SK-N-SH (cell line): ENCODE measurements around the gene PRKCH. TPM values are rescaled to one million over a fixed set of nuclear protein-coding genes. Genes with fewer than 3 reads are reported as not detected.

ENCODE experiments used
- CTCF ChIA-PET: fragments of 300-600, 350-600 bp; formaldehyde crosslinking; extraction: SDS; loops from one replicate; lab custom pipeline; 2021; lab: Yijun Ruan, JAX
- POLR2A ChIA-PET: fragments of 350-600 bp; sonication (Branson Sonifier 250); formaldehyde crosslinking; extraction: SDS; loops from one replicate; lab custom pipeline; 2020; ENCODE audit warnings: antibody characterized with exemption, inconsistent platforms; lab: Yijun Ruan, JAX
- DNase-seq: peaks from one replicate; pipeline ENCODE4 v3.0.0; 2012
- H2AFZ ChIP-seq: fragments of 200-600 bp; sonication (generic); 2 replicates; pipeline ENCODE4 v1.8.1; 2016; ENCODE audit warnings: antibody characterized with exemption, mild to moderate bottlenecking, low read depth
- H3F3A ChIP-seq: fragments of 200-600 bp; sonication (generic); replicated peaks from 2 replicates; pipeline ENCODE3; 2016; ENCODE audit warnings: antibody characterized with exemption, mild to moderate bottlenecking; ENCODE audit not compliant: insufficient read depth
- H3K27ac ChIP-seq, 2 experiments: fragments of 200-500 bp in 1 of 2; fragments of 200-600 bp in 1 of 2; sonication (Bioruptor generic) in 1 of 2; sonication (generic), shearing (Covaris generic) in 1 of 2; 2 replicates each; pipeline versions ENCODE4 v1.5.1 to v1.6.1; 2014 to 2016; ENCODE audit warnings: low read depth in 2 of 2, inconsistent platforms in 1 of 2, low read length in 1 of 2, mild to moderate bottlenecking in 1 of 2, mixed read lengths in 1 of 2
- H3K27me3 ChIP-seq: fragments of 200-600 bp; sonication (generic), shearing (Covaris generic); 2 replicates; pipeline ENCODE4 v1.6.1; 2016; ENCODE audit warnings: mixed run types; ENCODE audit not compliant: insufficient read depth
- H3K36me3 ChIP-seq, 2 experiments: fragments of 200-500 bp in 1 of 2; fragments of 200-600 bp in 1 of 2; sonication (Bioruptor generic) in 1 of 2; sonication (generic) in 1 of 2; replicated peaks in 1 of 2; 2 replicates each; pipeline versions ENCODE3 to v1.5.1; 2014 to 2016; ENCODE audit warnings: low read length in 1 of 2, mild to moderate bottlenecking in 1 of 2; ENCODE audit not compliant: insufficient read depth in 2 of 2, control insufficient read depth in 1 of 2
- H3K4me1 ChIP-seq, 2 experiments: fragments of 200-500 bp in 1 of 2; fragments of 200-600 bp in 1 of 2; sonication (Bioruptor generic) in 1 of 2; sonication (generic), shearing (Covaris generic) in 1 of 2; 2 replicates each; pipeline versions ENCODE4 v1.5.1 to v1.6.1; 2014 to 2016; ENCODE audit warnings: low read depth in 1 of 2, low read length in 1 of 2, mixed run types in 1 of 2; ENCODE audit not compliant: insufficient read depth in 2 of 2, control insufficient read depth in 1 of 2
- H3K4me2 ChIP-seq: fragments of 200-600 bp; sonication (generic), shearing (Covaris generic); 2 replicates; pipeline ENCODE4 v1.6.1; 2017; ENCODE audit warnings: mixed run types
- H3K4me3 ChIP-seq, 2 experiments: fragments of 200-500 bp in 1 of 2; fragments of 200-600 bp in 1 of 2; sonication (Bioruptor generic) in 1 of 2; sonication (generic), shearing (Covaris generic) in 1 of 2; 2 replicates each; pipeline versions ENCODE4 v1.5.1 to v1.8.1; 2014 to 2016; ENCODE audit warnings: low read depth in 2 of 2, inconsistent platforms in 1 of 2, low read length in 1 of 2, mild to moderate bottlenecking in 1 of 2, mixed read lengths in 1 of 2, moderate library complexity in 1 of 2
- H3K79me2 ChIP-seq: fragments of 200-600 bp; sonication (generic); 2 replicates; pipeline ENCODE4 v1.8.1; 2017; ENCODE audit warnings: mild to moderate bottlenecking; ENCODE audit not compliant: insufficient read depth
- H3K9ac ChIP-seq: fragments of 200-600 bp; sonication (generic); 2 replicates; pipeline ENCODE4 v1.6.1; 2017; ENCODE audit warnings: mixed run types
- H3K9me2 ChIP-seq: fragments of 200-600 bp; sonication (generic); 2 replicates; pipeline ENCODE4 v1.6.1; 2017; ENCODE audit warnings: mixed run types
- H3K9me3 ChIP-seq: fragments of 200-600 bp; sonication (generic); 2 replicates; pipeline ENCODE4 v1.6.1; 2017; ENCODE audit warnings: mixed run types, mild to moderate bottlenecking, moderate library complexity
- H4K20me1 ChIP-seq: fragments of 200-600 bp; sonication (generic); 2 replicates; pipeline ENCODE4 v1.6.1; 2017; ENCODE audit warnings: mild to moderate bottlenecking, mixed run types; ENCODE audit not compliant: insufficient read depth
- CHD2 ChIP-seq: fragments of 150-350 bp; IDR thresholded peaks from 2 replicates; pipeline ENCODE4 v1.6.1; 2018; ENCODE audit warnings: low read length; ENCODE audit not compliant: partially characterized antibody
- CTCF ChIP-seq: fragments of 200-600 bp; sonication (generic); IDR thresholded peaks from 2 replicates; pipeline ENCODE4 v1.6.1; 2017; ENCODE audit warnings: antibody characterized with exemption, mild to moderate bottlenecking, moderate library complexity
- EP300 ChIP-seq, 2 experiments: IDR thresholded peaks; 2 replicates each; pipeline versions ENCODE4 v1.4.0 to v1.6.1; 2012; ENCODE audit warnings: borderline replicate concordance in 1 of 2, low read depth in 1 of 2, low read length in 1 of 2
- EZH2phosphoT487 ChIP-seq: fragments of 200-600 bp; sonication (generic); IDR thresholded peaks from 2 replicates; pipeline ENCODE4 v1.6.1; 2017; ENCODE audit warnings: low read depth, mixed run types, mild to moderate bottlenecking, antibody characterized with exemption, moderate library complexity, borderline replicate concordance
- FOSL2 ChIP-seq: IDR thresholded peaks from 2 replicates; pipeline ENCODE4 v1.4.0; 2012; ENCODE audit warnings: low read depth, mild to moderate bottlenecking, moderate library complexity, borderline replicate concordance
- FOXJ3 ChIP-seq: sonication (generic); formaldehyde crosslinking; IDR thresholded peaks from 2 replicates; pipeline ENCODE4 v1.5.1; 2020; ENCODE audit warnings: mild to moderate bottlenecking, missing genetic modification reagents
- FOXM1 ChIP-seq: IDR thresholded peaks from 2 replicates; pipeline ENCODE4 v1.4.0; 2012; ENCODE audit warnings: low read depth, mild to moderate bottlenecking
- GABPA ChIP-seq: IDR thresholded peaks from 2 replicates; pipeline ENCODE4 v1.4.0; 2012; ENCODE audit warnings: low read depth, mild to moderate bottlenecking
- IRF3 ChIP-seq: fragments of 150-350 bp; IDR thresholded peaks from 2 replicates; pipeline ENCODE4 v1.6.1; 2016; ENCODE audit warnings: mild to moderate bottlenecking, low read depth, low read length
- JUND ChIP-seq: IDR thresholded peaks from 2 replicates; pipeline ENCODE4 v1.4.0; 2012
- NFIC ChIP-seq: IDR thresholded peaks from 2 replicates; pipeline ENCODE4 v1.4.0; 2012; ENCODE audit warnings: borderline replicate concordance
- NRF1 ChIP-seq: IDR thresholded peaks from 2 replicates; pipeline ENCODE4 v1.6.1; 2012; ENCODE audit warnings: low read depth, mild to moderate bottlenecking, low read length
- POLR2AphosphoS5 ChIP-seq: IDR thresholded peaks from 2 replicates; pipeline ENCODE4 v1.6.1; 2012; ENCODE audit warnings: low read depth, low read length
- RAD21 ChIP-seq: IDR thresholded peaks from 2 replicates; pipeline ENCODE4 v1.6.1; 2012; ENCODE audit warnings: mild to moderate bottlenecking, low read length
- RCOR1 ChIP-seq: fragments of 150-350 bp; IDR thresholded peaks from 2 replicates; pipeline ENCODE4 v1.6.1; 2017; ENCODE audit warnings: antibody characterized with exemption, low read length
- RFX5 ChIP-seq: IDR thresholded peaks from 2 replicates; pipeline ENCODE4 v1.6.1; 2012; ENCODE audit warnings: mild to moderate bottlenecking, improper control_type of control experiment, low read length
- SIN3A ChIP-seq: IDR thresholded peaks from 2 replicates; pipeline ENCODE4 v1.6.1; 2012; ENCODE audit warnings: low read depth, mild to moderate bottlenecking, low read length, moderate library complexity, borderline replicate concordance
- SMC3 ChIP-seq: IDR thresholded peaks from 2 replicates; pipeline ENCODE4 v1.6.1; 2012; ENCODE audit warnings: low read depth, low read length, improper control_type of control experiment
- TAF1 ChIP-seq: IDR thresholded peaks from 2 replicates; pipeline ENCODE4 v1.6.1; 2012; ENCODE audit warnings: low read depth, mild to moderate bottlenecking, low read length, moderate library complexity, borderline replicate concordance
- TCF12 ChIP-seq: IDR thresholded peaks from 2 replicates; pipeline ENCODE4 v1.4.0; 2012
- USF1 ChIP-seq: IDR thresholded peaks from 2 replicates; pipeline ENCODE4 v1.4.0; 2012; ENCODE audit warnings: low read depth, borderline replicate concordance
- USF2 ChIP-seq: fragments of 150-350 bp; IDR thresholded peaks from 2 replicates; pipeline ENCODE4 v1.6.1; 2017; ENCODE audit warnings: antibody characterized with exemption, low read length, low read depth, borderline replicate concordance
- WGBS: methylation state at CpG from one replicate; pipeline ENCODE4 v1.1.6; 2017; ENCODE audit warnings: low lambda C conversion rate; 5-methylcytosine and 5-hydroxymethylcytosine counted together
- polyA plus RNA-seq, 3 experiments: library from polyadenylated mRNA; depleted of rRNA; stranded (reverse); fragments of >200 nt; gene quantifications; 2 replicates each; pipeline ENCODE4 v1.2.3, GENCODE V29; 2012

Gene PRKCH
- polyA plus RNA-seq, 1 of the 3 experiments (the other 2 are of a cell fraction): 4.2 TPM

- peaks cover 13% of the 10 kb centered on the region for H3F3A ChIP-seq
- WGBS: 82% methylated on average over 5 of the region's 5 CpGs
- no peak overlapping the region for H3K4me2 ChIP-seq
- no peaks in the 10 kb centered on the region for H3K79me2 ChIP-seq
- no peak overlapping the region for H3K4me3 ChIP-seq
- ChIA-PET POLR2A (no interaction called here), CTCF (interaction anchor here (0.9 to 2.6 kb wide), 2 partner anchors 12 to 16 kb away, joined by 3 to 9 read pairs; no protein-coding TSS in a partner anchor)
- no peak for TF ChIP-seq USF2
- TF ChIP-seq EP300 (IDR thresholded peaks at IDR 0.05; ENCODE audit: borderline replicate concordance in 1 of 2, low read depth in 1 of 2, low read length in 1 of 2): no peak
- no peak for TF ChIP-seq EZH2phosphoT487
- no peak for TF ChIP-seq NFIC
- no peak for TF ChIP-seq SIN3A
- TF ChIP-seq CHD2: no peak
- no peak for TF ChIP-seq FOSL2
- no peak for TF ChIP-seq IRF3
- TF ChIP-seq POLR2AphosphoS5: no peak
- TF ChIP-seq RFX5: no peak
- TF ChIP-seq TAF1: no peak
- no peak for TF ChIP-seq RAD21
- peaks cover 6 to 10% of the 10 kb centered on the region in 2 experiments; a peak in 3 of 4 replicates for H3K4me1 ChIP-seq
- no peaks in the 10 kb centered on the region for H3K36me3 ChIP-seq
- no peak for DNase-seq
- no peaks in the 10 kb centered on the region for H4K20me1 ChIP-seq
- no peaks in the 10 kb centered on the region for H3K27me3 ChIP-seq
- no peaks in the 10 kb centered on the region for H3K9me2 ChIP-seq
- no peak overlapping the region for H3K27ac ChIP-seq
- no peak overlapping the region for H3K9ac ChIP-seq
- H2AFZ ChIP-seq: no peak overlapping the region
- H3K9me3 ChIP-seq: no peaks in the 10 kb centered on the region
These were observed 170.6 kb downstream of the PRKCH start for GRCh38 chr14:61491876-61492434.

GRCh38 chr14:61492474-61492873 lies 171.1 kb downstream of the PRKCH start:
- POLR2A ChIA-PET: no interaction called here
- peak overlapping the region in 1 of 2 experiments; percentile 67; a peak in 2 of 4 replicates for H3K27ac ChIP-seq
- no peak for TF ChIP-seq TAF1
- TF ChIP-seq POLR2AphosphoS5: no peak
- no peak for TF ChIP-seq FOXM1
- no peak for TF ChIP-seq NRF1
- TF ChIP-seq RFX5: no peak
- no peak for TF ChIP-seq JUND
- TF ChIP-seq RCOR1: no peak
- TF ChIP-seq USF1: no peak
- TF ChIP-seq RAD21: no peak
- no peak for TF ChIP-seq SMC3
- no peak for TF ChIP-seq TCF12
- TF ChIP-seq CHD2: no peak
- TF ChIP-seq GABPA: no peak
- no peak for TF ChIP-seq IRF3
- TF ChIP-seq EZH2phosphoT487: no peak
- TF ChIP-seq FOXJ3 (CRISPR knock-in tag): no peak
- no peak for TF ChIP-seq CTCF

More at GRCh38 chr14:61492474-61492873, 171.1 kb downstream of the PRKCH start:
- no peaks in the 10 kb centered on the region for H3K27me3 ChIP-seq
- H3K9me2 ChIP-seq: no peaks in the 10 kb centered on the region
- WGBS: 95% methylated on average over 3 of the region's 3 CpGs
- no peaks in the 10 kb centered on the region for H4K20me1 ChIP-seq
- H3K9me3 ChIP-seq: no peaks in the 10 kb centered on the region
- CTCF ChIA-PET: interaction anchor here (0.9 to 2.6 kb wide), 2 partner anchors 11 to 17 kb away, joined by 3 to 9 read pairs; no protein-coding TSS in a partner anchor
- H3K79me2 ChIP-seq: no peaks in the 10 kb centered on the region
- H3K4me1 ChIP-seq: peaks cover 4 to 10% of the 10 kb centered on the region in 2 experiments; a peak in 3 of 4 replicates
- H2AFZ ChIP-seq: no peak overlapping the region
- no peaks in the 10 kb centered on the region for H3K36me3 ChIP-seq
- H3K9ac ChIP-seq: no peak overlapping the region
- no peak overlapping the region for H3K4me3 ChIP-seq
- H3K4me2 ChIP-seq: peak overlapping the region; percentile 46; the same call in 1 of the 2 replicates
- peaks cover 13% of the 10 kb centered on the region for H3F3A ChIP-seq
- no peak for DNase-seq
